GM11168 (cell line): ENCODE results near the gene TLR10.

Experiments
- in situ Hi-C: fragments of 300-500 bp; cut with MboI; formaldehyde crosslinking; loops from one replicate; pipeline ENCODE4 v1.12.0; 2022; ENCODE audit warnings: low sequenced_read_pairs; ENCODE audit not compliant: unreplicated experiment

Gene TLR10

DNA sequence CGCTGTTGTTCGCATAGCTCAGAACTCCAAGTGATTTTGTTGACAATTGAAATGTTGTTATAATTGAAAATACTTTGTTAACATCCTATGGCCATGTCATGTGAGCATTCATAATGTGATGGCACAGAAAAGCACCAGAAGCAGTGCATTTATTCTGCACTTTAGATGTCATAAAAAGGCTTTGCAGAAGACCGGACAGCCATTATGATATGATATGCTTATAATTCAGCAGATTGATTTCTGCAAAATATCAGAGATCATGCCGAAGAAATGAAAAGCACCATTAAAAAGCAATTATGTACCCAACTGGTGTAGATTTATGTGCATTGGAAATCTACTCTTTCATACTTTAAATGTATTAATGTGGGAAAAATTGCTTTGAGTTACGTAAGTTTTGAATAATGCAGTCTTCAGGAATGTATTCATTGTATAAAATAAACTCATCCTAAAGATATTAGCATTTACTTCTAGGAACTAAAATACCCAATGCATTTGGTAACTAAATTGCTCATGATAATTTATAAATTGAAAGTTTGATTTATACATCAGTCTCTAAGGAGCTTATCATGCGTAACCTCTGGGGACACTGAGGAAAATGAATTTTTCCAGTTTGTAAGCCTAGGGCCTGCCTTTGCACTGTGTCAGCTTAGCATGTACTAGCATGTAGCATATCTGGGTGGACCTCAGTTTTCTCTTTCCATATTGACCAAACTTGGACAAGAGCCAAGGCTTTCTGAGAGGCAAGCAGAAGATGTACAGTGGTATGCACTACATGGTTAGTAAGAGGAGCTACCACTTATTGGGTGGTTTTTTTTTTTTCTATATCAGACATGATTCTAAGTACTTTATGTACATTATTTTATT is 43.6 kb downstream of the TLR10 start:
- in situ Hi-C loops = loop anchor here (10.0 kb wide), 1 partner anchor 654 kb away; no protein-coding TSS in a partner anchor

DNA sequence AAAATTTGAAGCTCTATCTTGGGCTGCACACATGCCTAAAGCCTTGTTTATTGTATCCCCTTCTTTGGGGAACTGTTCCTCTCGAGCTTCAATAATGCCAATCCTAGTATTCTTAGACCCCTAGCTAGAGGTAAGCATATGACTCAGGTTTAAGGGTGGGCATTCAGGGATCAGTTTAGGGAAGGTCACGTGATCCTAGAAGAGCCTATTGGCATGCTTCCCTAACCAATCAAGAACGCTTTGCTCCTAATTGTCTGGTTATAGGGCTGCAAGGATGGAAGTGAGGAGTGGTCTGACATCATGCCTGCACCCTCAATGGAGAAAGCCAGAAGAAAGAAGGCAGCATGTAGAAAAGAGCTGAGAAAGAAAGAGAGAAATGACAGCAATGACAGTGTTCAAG is 46.9 kb downstream of the TLR10 start:
- in situ Hi-C loops = loop anchor here (10.0 kb wide), 1 partner anchor 651 kb away; no protein-coding TSS in a partner anchor

DNA sequence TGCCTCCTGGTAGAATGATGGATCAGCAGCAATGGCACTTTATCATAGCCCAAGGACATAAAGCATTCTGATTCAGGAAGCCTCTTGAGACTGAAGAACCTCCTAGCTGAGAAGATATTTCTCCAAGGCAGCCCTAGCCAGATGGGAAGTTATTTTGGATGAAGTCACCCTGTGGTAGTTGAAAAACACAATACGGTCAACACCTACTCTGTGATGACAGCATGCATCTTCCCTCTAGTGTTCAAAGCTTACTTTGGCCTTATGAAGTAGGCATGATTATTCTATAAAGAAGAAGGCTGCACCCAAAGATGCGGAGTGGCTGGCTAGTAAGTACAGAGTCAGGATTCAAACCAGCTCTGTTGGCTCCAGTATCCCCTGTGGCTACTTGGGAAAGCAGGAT is 47.9 kb downstream of the TLR10 start:
- in situ Hi-C loops = loop anchor here (5.0 to 10.0 kb wide), 3 partner anchors 63 to 650 kb away; no protein-coding TSS in a partner anchor

DNA sequence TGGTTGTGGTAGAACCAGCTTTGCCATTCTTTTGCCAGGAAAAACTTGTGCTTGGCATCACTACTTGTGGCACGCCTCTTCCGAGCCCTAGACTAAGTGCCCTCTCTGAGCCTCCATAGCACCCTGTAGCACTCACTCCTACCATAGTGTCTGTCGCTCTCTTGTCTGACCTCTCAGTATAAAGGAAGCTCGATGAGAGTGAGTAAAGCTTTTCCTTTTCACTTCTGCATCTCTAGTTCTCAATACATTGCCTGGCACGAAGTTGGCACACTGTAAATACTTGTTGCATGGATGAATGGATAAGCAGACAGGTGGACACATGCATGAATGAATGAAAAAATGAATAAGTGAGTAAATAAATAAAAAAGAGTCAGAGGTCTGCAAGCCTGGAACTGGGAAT is 48.3 kb downstream of the TLR10 start:
- in situ Hi-C loops = loop anchor here (5.0 to 10.0 kb wide), 3 partner anchors 62 to 650 kb away; no protein-coding TSS in a partner anchor

DNA sequence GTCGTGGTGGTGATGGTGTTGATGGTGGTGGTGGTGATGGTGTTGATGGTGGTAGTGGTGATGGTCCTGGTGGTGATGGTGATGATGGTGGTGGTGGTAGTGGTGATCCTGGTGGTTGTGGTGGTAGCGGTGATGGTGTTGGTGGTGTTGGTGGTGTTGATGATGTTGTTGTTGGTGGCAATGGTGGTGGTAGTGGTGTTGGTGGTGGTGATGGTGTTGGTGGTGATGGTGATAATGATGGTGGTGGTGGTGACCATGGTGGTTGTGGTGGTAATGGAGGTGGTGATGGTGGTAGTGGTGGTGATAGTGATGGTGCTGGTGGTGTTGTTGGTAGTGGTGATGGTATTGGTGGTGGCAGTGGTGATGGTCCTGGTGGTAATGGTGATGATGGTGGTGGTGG is 49.1 kb downstream of the TLR10 start:
- in situ Hi-C loops = loop anchor here (5.0 to 10.0 kb wide), 3 partner anchors 61 to 649 kb away; no protein-coding TSS in a partner anchor

DNA sequence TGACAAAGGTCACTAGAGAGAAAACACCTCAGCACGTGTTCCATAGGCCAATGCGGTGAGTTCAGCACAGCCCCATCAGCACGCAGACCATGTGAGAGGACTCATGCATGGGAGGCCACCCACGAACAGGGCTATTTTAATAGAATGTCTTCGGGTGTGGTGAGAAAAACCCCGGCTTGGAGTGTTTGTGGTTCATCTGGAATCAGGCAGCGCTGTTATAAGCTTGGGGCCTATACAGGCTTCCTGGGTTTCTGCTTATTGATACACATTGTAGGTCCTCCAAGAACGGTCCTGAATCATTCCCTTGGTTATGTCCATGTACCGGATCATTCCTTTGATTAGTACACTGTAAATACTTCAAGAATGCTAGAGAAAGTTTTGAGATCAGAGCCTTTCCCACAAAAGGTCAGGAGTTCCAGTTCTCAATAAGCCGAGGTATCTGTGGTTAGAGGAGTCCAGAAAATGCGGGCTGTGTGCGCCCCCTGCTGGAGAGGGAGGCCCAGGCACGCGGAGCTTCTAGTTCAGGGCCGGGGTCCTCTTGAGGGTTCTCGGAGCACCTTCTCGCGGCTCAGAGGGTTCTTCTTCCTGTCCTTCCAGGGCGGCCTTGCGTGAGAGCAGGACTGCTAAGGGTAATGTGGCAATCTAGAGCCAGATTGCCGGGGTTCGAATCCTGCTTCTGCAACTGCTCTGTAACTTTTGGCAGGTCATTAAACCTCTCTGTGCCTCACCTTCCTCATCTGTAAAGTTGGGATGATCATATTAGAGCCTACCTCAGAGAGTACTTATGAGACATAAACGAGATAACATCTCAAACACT is 51.8 kb downstream of the TLR10 start:
- in situ Hi-C loops = loop anchor here (5.0 to 10.0 kb wide), 3 partner anchors 59 to 646 kb away; no protein-coding TSS in a partner anchor

DNA sequence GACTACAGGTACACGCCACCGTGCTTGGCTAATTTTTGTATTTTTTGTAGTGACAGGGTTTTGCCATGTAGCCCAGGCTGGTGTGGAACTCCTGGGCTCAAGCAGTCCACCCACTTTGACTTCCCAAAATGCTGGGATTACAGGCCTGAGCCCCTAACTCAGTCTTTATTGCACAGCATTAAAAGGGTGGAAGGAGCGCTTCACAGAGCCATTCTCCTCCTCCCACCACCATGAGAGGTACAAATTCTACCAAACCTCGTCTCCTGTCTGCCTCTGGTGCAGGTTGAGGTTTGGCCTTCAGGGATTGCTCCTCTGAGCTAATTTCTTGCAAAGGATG is 52.3 kb downstream of the TLR10 start:
- in situ Hi-C loops = loop anchor here (5.0 to 10.0 kb wide), 3 partner anchors 58 to 646 kb away; no protein-coding TSS in a partner anchor

DNA sequence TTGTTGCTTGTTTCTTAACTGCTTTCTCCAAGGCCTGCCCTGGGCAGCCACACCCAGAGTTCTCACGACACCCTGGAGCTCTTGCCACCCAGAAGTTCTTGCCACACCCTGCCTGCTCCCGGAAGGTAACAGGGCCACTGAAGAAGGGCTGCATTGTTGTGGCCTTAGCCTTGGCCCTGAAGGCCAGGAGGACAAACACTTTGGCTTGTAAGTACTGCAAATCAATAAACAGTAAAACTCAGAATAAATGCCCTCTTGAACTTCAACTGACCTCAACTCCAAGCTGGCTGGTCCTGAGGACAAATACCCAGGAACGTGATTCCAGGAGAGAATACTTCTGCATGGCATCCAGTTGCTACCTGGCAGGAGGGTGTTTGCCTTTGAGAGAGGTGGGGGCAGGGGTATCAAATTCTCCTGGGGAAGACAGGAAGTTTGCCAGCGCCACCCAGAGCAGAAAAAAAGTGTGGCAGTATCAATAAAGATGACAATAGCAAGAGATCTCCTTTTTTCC is 54.1 kb downstream of the TLR10 start:
- in situ Hi-C loops = no loop called here

DNA sequence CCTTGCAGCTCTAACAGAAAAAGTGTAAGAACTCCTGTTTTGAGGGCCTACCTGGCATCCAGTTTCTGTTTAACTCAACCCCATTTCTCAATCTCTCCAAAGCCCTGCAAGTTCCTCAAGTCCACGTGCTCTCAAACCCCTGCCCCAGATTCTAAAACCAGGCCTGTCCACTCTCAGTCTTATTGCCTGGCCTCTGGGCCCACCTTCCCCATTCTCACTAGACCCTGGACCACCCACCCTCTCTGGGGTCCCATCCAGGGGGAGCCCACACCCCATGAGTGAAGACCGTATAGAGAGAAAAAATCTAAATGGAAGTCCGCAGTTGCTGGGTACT is 58.3 kb downstream of the TLR10 start:
- in situ Hi-C loops = no loop called here

DNA sequence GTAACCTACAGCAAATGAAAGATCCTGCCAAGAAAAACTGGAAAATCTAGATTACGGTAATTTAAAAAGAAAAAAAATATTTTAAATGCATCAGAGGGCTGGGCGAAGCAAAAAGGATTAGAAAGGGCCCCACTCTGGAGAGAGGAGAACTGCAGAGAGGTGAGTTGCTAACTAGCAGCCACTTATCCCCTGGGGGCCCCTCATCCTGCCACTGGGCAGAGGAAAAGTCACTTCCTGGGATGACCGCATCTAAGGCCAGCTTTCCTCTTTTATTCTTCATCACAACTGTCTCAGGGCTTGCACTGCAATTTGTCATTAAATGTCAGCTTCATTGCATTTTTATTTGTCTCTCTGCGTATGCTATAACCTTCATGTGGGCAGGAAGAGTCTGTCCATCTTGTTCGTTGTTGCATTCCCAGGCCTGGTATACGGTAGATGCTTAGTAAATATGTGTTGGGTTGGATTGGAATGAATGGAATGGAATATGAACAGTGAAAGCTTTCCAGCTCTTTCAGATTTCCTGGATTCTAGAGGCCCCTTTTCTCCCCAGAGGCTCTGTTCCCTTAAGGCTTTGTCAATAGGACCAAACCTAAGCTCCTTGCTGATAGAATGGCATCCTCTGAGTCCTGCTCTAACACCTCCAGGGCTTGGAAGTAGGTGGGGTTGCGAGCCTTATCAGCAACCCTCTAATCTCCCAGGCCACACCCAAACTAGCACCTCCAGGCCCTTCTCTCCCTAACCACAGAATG is 58.9 kb downstream of the TLR10 start:
- in situ Hi-C loops = no loop called here

DNA sequence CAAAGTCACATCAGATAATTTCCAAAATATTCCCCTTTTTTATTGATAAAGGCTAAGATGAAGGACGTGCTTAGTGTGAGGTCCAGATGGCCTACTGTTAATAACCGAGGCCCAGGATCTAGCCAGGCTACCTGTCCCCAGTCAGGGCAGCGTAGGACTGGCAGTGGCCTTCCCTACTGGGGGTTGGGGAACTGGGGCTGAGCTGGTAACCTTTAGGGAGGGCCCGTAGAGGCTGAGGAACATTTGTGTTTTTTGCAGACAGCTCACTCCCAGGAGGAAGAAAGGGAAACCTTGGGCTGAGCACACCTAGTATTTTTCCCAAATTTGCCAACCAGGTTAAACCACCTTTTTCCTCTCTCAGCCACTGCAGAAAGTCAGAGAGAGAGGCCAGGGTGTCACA is 59.7 kb downstream of the TLR10 start:
- in situ Hi-C loops = no loop called here
